GM19467 (cell line): ENCODE measurements around the gene ANGPT4.
"Not testable (repeated sequence)": the region's sequence is repeated elsewhere in the genome, so short reads cannot be mapped to it uniquely, and the experiment has no call there.

Experiments
- ATAC-seq: cut with Tn5 transposase; IDR thresholded peaks from one replicate; pipeline ENCODE4 v1.9.1; 2021; ENCODE audit warnings: mild to moderate bottlenecking, moderate library complexity; ENCODE audit not compliant: unreplicated experiment

Gene ANGPT4

GRCh38 chr20:830011-830521, 86.1 kb downstream of the ANGPT4 start:
- ATAC-seq, result no peak

GRCh38 chr20:829551-829950, 86.6 kb downstream of the ANGPT4 start:
- no peak for ATAC-seq

- no peak for ATAC-seq
Observed at GRCh38 chr20:828987-829386, 87.1 kb downstream of the ANGPT4 start.

DNA sequence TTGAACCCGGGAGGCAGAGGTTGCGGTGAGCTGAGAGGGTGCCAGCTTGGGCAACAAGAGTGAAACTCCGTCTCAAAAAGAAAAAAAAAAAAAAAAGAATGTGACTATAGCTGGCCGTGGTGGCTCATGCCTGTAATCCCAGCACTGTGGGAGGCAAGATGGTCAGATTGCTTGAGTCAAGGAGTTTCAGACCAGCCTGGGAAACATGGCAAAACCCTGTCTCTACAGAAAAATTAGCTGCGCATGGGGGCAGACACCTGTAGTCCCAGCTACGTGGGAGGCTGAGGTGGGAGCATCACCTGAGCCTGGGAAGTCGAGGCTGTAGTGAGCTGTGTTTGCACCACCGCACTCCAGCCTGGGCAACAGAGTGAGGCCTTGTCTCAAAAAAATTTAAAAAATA, 88.2 kb downstream of the ANGPT4 start:
- not testable (repeated sequence) for ATAC-seq

GRCh38 chr20:826695-827323, 89.3 kb downstream of the ANGPT4 start:
- no peak for ATAC-seq

DNA sequence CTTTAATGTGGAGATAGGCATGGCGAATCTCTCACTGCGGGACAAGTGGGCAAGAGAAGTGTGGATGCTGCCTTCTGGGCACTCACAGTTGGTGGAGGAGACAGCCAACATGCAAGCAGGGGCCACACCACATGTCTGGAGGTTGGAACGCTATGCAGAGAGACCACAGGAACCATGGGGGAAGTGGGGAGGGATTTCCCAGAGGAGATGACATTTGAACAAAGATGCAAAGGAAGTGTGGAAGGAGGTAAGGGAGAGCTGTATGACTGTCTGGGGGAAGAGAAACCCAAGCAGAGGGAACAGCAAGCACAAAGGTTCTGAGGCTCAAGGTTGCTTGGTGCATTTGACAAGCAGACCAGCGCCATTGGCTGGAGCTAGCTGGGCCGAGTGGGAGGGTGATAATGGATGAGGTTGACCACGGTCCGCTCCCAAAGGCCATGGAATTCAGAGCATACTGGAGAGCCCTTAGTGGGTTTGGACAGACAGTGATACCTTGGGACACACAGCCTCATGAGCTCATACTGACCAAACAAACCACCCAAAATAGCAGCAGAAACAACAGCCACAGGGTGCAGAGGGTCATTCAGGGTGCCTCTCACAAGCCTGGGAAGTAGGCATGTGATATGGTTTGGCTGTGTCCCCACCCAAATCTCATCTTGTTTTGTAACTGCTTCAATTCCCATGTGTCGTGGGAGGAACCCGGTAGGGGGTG, 90.3 kb downstream of the ANGPT4 start:
- ATAC-seq, result no peak

- no peak for ATAC-seq
Observed at GRCh38 chr20:824916-825315, 91.2 kb downstream of the ANGPT4 start.

GRCh38 chr20:824490-824889, 91.6 kb downstream of the ANGPT4 start:
- no peak for ATAC-seq

DNA sequence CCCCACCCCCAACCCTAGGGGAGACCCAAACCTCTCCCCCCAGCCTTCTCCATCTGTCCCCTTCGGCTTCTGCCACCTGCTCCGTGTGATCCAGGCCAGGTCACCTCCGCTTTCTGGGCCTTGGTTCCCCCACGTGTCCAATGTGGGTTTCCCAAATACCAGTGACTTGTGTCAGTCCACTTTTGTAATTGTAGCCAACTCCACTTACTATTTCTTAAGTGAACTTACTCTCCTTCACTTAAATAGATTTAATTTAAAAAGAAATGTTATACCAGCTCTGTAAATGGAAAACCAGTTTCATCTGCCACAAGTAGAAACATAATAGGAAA, 92.6 kb downstream of the ANGPT4 start:
- ATAC-seq, result no peak

DNA sequence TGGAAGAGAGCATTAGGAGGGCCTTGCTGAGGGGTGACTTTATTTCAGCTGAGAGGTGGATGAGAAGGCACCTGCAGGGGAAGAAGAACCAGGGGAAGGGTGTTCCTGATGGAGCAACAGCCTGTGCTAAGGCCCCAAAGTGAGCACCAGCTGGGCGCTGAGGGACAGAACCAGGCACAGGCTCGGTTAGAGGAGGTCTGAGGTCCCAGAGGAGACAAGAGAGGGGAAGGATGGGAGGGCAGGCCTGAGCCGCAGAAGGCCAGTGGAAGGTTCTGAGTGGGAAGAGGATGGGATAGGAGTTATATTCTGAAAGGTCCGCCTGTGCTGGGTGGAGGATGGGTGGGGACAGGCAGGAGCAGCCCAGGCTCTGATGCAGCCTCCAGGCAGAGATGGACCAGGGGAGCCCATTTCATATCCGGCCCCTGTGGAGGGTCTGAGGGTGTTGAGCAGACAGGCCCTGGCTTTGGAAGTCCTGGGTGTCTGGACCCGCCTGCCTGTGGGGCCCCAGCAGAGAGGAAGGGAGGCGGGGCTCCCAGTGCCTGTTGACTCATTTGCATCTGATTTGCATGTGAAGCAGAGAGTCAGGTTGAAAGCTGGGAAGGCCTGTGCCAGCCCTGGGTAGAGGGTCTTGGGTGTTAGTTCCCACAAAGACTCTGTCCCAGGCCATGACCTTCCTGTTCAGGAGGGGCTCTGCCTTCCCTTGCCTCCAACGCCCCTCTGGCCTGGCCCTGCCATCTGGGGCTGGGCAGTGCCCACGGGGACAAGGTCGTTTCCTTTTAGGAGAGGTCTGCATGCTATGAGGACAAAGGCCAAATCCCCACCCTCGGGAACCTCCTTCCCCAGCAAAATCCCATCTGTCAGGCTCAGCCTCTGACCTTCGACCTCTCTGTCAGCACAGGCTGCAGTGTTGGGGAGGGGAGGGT, 93.2 kb downstream of the ANGPT4 start:
- ATAC-seq, result no peak

DNA sequence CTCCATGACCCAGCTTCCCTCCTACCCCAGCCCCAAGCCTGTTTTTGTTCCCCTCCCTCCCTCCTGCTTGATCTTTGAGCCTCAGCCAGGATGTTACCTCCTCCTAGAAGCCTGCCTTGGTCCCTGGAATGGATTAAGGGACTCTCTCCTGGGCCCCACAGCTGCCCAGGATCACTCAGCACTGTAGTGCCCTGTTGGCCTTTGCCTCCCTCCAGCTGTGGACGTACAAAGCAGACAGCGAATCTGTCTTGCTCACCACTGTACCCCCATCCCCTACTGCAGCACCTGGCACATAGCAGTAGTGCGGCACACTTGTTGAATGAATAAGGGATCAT, 94.4 kb downstream of the ANGPT4 start:
- no peak for ATAC-seq

GRCh38 chr20:821046-821730, 94.9 kb downstream of the ANGPT4 start:
- no peak for ATAC-seq

GRCh38 chr20:820323-820953, 95.7 kb downstream of the ANGPT4 start:
- ATAC-seq, result no peak
